Kidney (tissue), 14 donors: ENCODE measurements around the gene HYPK. TPM values are rescaled to one million over a fixed set of nuclear protein-coding genes. Genes with fewer than 3 reads are reported as not detected.

Source experiments
- DNase-seq, 5 donors: peaks; one replicate each; pipeline ENCODE4 v3.0.0-alpha.2; 2013 to 2020
- FAIRE-seq: peaks from 2 replicates; lab custom pipeline; 2012; peaks lifted over from hg19 to GRCh38; lab: Jason Lieb, UNC
- H3K27ac ChIP-seq, 2 donors: one replicate each; pipeline ENCODE4 v1.7.0; 2013; ENCODE audit warnings: low read depth in 2 of 2, low read length in 2 of 2, inconsistent platforms in 1 of 2
- H3K27me3 ChIP-seq: one replicate; pipeline ENCODE4 v1.7.1; 2013; ENCODE audit warnings: low read length, inconsistent platforms; ENCODE audit not compliant: control insufficient read depth, insufficient read depth
- H3K36me3 ChIP-seq, 3 donors: one replicate each; pipeline versions ENCODE4 v1.7.0 to v1.7.1; 2013; ENCODE audit warnings: low read length in 3 of 3, control low read depth in 1 of 3, inconsistent platforms in 1 of 3; ENCODE audit not compliant: insufficient read depth in 3 of 3, control insufficient read depth in 2 of 3
- H3K4me1 ChIP-seq, 3 donors: one replicate each; pipeline versions ENCODE4 v1.7.0 to v1.7.1; 2013; ENCODE audit warnings: low read length in 3 of 3, inconsistent platforms in 1 of 3, low read depth in 1 of 3; ENCODE audit not compliant: control insufficient read depth in 2 of 3, insufficient read depth in 2 of 3
- H3K4me3 ChIP-seq, 3 donors: one replicate each; pipeline versions ENCODE4 v1.7.0 to v1.8.1; 2013; ENCODE audit warnings: low read length in 3 of 3, control low read depth in 1 of 3, inconsistent platforms in 1 of 3
- H3K9ac ChIP-seq, 3 donors: one replicate each; pipeline versions ENCODE4 v1.7.0 to v1.7.1; 2013; ENCODE audit warnings: low read length in 3 of 3, control low read depth in 1 of 3, inconsistent platforms in 1 of 3
- H3K9me3 ChIP-seq, 3 donors: one replicate each; pipeline versions ENCODE4 v1.7.0 to v1.7.1; 2013; ENCODE audit warnings: low read length in 3 of 3, control low read depth in 1 of 3, inconsistent platforms in 1 of 3; ENCODE audit not compliant: control insufficient read depth in 2 of 3, insufficient read depth in 1 of 3
- CTCF ChIP-seq: IDR thresholded peaks from 3 replicates; pipeline ENCODE4 v1.5.1; 2012; ENCODE audit warnings: mild to moderate bottlenecking, moderate library complexity, borderline replicate concordance; ENCODE audit not compliant: insufficient read depth; ENCODE audit errors: extremely low read depth
- intact Hi-C: fragments of 100-400 bp; cut with DNase I; formaldehyde crosslinking; loops from one replicate; pipeline ENCODE4 v1.11.1; 2022
- microRNA-seq: library from miRNA; unstranded; fragments of <30 nt; microRNA quantifications from one replicate; pipeline ENCODE4 v1.2.0, GENCODE V29; 2020
- polyA plus RNA-seq: library from polyadenylated mRNA; stranded (reverse); fragments of 350-450 nt; fragmentation: Illumina TruSeq; extraction: RNeasy Lipid Tissue Mini Kit (QIAGEN cat#74804); gene quantifications from one replicate; pipeline ENCODE4 v1.2.3, GENCODE V29; 2014; ENCODE audit warnings: low read depth, low replicate concordance; ENCODE audit not compliant: insufficient read depth
- total RNA-seq: library from RNA; stranded (reverse); fragmentation: NEBNext Ultra II Directional; extraction: Animal tissue kit (Norgen Biotek cat#: 25700); gene quantifications from one replicate; pipeline ENCODE4 v1.2.1, GENCODE V29; 2021
- donor health status: control.
- donor health status: control.
- donor health status: control.
- donor health status: control.
- donor health status: control.
- donor health status: DM: yes; HTN: yes; CAD: no.
- donor health status: Normal renal cell carcinoma (clear cell type).

Gene HYPK
- total and polyA plus RNA-seq, 2 donors from 2014 or later: 7.7 to 10.2 TPM

DNA sequence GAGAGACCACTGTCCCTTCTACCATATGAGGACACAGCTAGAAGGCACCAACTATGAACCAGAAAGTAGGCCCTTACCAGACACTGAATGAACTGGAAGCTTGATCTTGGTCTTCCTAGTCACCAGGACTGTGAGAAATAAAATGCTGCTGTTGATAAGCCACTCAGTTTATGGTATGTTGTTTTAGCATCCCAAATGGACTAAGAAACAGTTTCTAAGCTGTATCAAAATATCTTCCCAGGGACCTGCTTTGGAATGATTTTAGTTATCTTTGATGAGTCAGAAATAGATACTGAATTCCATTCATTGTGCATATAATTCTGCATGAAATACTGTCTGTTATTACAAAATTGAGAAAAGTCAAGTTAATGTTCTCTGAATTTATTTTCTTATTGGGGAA is 45.0 kb downstream of the HYPK start:
- DNase-seq: no peak
- intact Hi-C loops: no loop called here
- H3K4me3 ChIP-seq: no peak overlapping the region
- no peaks in the 10 kb centered on the region for H3K9me3 ChIP-seq
- H3K27me3 ChIP-seq: no peaks in the 10 kb centered on the region
- no peak overlapping the region for H3K9ac ChIP-seq
- no peak for FAIRE-seq
- no peak for TF ChIP-seq CTCF
- peaks cover 0 to 2% (median 0%) of the 10 kb centered on the region in 3 donors for H3K36me3 ChIP-seq
- H3K27ac ChIP-seq: no peak overlapping the region
- H3K4me1 ChIP-seq: no peaks in the 10 kb centered on the region

DNA sequence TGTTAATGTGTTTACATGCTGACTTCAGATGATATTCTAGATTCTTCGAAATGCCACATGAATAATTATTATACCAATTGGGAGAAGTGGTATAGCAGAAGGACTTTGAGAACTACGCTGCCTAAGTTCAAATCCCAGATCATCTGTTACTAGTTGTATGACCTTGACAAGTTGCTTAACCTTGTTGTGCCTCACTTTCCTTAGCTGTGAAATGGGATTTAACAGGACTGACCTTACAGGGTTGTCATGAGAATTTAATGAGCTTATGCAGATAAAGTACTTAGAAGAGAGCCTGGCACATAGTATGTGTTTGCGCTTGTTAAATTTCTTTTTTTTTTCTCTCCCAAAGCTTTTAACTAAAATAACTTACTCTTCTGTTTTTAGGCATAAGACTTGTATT is 50.9 kb downstream of the HYPK start:
- intact Hi-C loops: no loop called here
- no peak for DNase-seq
- Histone ChIP-seq H3K36me3 (peaks cover 0 to 2% (median 0%) of the 10 kb centered on the region in 3 donors), H3K9me3 (no peaks in the 10 kb centered on the region), H3K4me1 (no peaks in the 10 kb centered on the region), H3K27ac (no peak overlapping the region), H3K27me3 (no peaks in the 10 kb centered on the region), H3K4me3 (no peak overlapping the region), H3K9ac (no peak overlapping the region)
- FAIRE-seq: no peak
- no peak for TF ChIP-seq CTCF

- Histone ChIP-seq H3K27me3 (no peaks in the 10 kb centered on the region), H3K9ac (no peak overlapping the region), H3K4me3 (no peak overlapping the region), H3K36me3 (peaks cover 0 to 2% (median 0%) of the 10 kb centered on the region in 3 donors), H3K27ac (no peak overlapping the region), H3K9me3 (no peaks in the 10 kb centered on the region), H3K4me1 (no peaks in the 10 kb centered on the region)
- DNase-seq: no peak
- TF ChIP-seq CTCF: no peak
- no peak for FAIRE-seq
- intact Hi-C loops: no loop called here
Observed at GRCh38 chr15:43852607-43853006, 52.2 kb downstream of the HYPK start.

Small RNAs within 50 kb of the gene (microRNA-seq; reads per million reads assigned to microRNA genes)
- not detected for gene MIR1282

Other genes starting within 250 kb of the HYPK start
- gene PPIP5K1, start 210.4 kb upstream of the HYPK start, total RNA-seq: 64.6 TPM
- 7.7 TPM for gene PPIP5K1, start 210.4 kb upstream of the HYPK start, polyA plus RNA-seq
- 14.5 TPM for gene CKMT1B, start 206.6 kb upstream of the HYPK start, total RNA-seq
- gene CKMT1B, start 206.6 kb upstream of the HYPK start, polyA plus RNA-seq: 9.2 TPM
- gene STRC, start 181.8 kb upstream of the HYPK start, total RNA-seq: 0.19 TPM
- 0.22 TPM for gene STRC, start 181.8 kb upstream of the HYPK start, polyA plus RNA-seq
- 6.5 TPM for gene CATSPER2, start 151.8 kb upstream of the HYPK start, total RNA-seq
- 1.9 TPM for gene CATSPER2, start 151.8 kb upstream of the HYPK start, polyA plus RNA-seq
- gene CKMT1A, start 106.7 kb upstream of the HYPK start, total RNA-seq: 15.1 TPM
- gene CKMT1A, start 106.7 kb upstream of the HYPK start, polyA plus RNA-seq: 19.9 TPM
- 404 TPM for gene PDIA3, start 54.2 kb upstream of the HYPK start, total RNA-seq
- gene PDIA3, start 54.2 kb upstream of the HYPK start, polyA plus RNA-seq: 414 TPM
- gene ELL3, start 23.6 kb upstream of the HYPK start, total RNA-seq: 2.5 TPM
- gene ELL3, start 23.6 kb upstream of the HYPK start, polyA plus RNA-seq: 2.7 TPM
- gene SERF2, start 8.3 kb upstream of the HYPK start, total RNA-seq: 788 TPM
- 2,452 TPM for gene SERF2, start 8.3 kb upstream of the HYPK start, polyA plus RNA-seq
- gene SERINC4, start 379 bp upstream of the HYPK start, total RNA-seq: 0.13 TPM
- gene SERINC4, start 379 bp upstream of the HYPK start, polyA plus RNA-seq: 0.47 TPM
- 25.3 TPM for gene MFAP1, start 24.1 kb downstream of the HYPK start, total RNA-seq
- 28.1 TPM for gene MFAP1, start 24.1 kb downstream of the HYPK start, polyA plus RNA-seq
- 4.8 TPM for gene WDR76, start 26.4 kb downstream of the HYPK start, total RNA-seq
- 0.73 TPM for gene WDR76, start 26.4 kb downstream of the HYPK start, polyA plus RNA-seq